CD4-positive, alpha-beta memory T cell (primary cell): Measurements from ENCODE around the gene NRAP. TPM values are rescaled to one million over a fixed set of nuclear protein-coding genes. Genes with fewer than 3 reads are reported as not detected.

Experiments used
- CTCF ChIA-PET: fragments of 350-600 bp; sonication (Branson Sonifier 250); formaldehyde crosslinking; loops from one replicate; lab custom pipeline; 2021; ENCODE audit warnings: inconsistent platforms; ENCODE audit not compliant: partially characterized antibody; lab: Charles Lee
- POLR2A ChIA-PET: fragments of 350-600 bp; sonication (Branson Sonifier 250); formaldehyde crosslinking; loops from one replicate; lab custom pipeline; 2021; ENCODE audit not compliant: partially characterized antibody; lab: Charles Lee
- DNase-seq, 5 donors: peaks; one replicate each; pipeline versions ENCODE4 v3.0.0 to v3.0.0-alpha.2; 2020 to 2022; ENCODE audit warnings: mixed read lengths in 1 of 5
- H3K27ac ChIP-seq: one replicate; pipeline ENCODE4 v1.7.0; 2013; ENCODE audit warnings: low read depth, low read length
- H3K27me3 ChIP-seq: 2 replicates; pipeline ENCODE4 v1.7.0; 2013; ENCODE audit warnings: mild to moderate bottlenecking, low read length, moderate library complexity; ENCODE audit not compliant: insufficient read depth
- H3K36me3 ChIP-seq: 2 replicates; pipeline ENCODE4 v1.7.0; 2013; ENCODE audit warnings: mild to moderate bottlenecking, low read length, moderate library complexity; ENCODE audit not compliant: insufficient read depth
- H3K4me1 ChIP-seq: 2 replicates; pipeline ENCODE4 v1.7.0; 2013; ENCODE audit warnings: mild to moderate bottlenecking, low read length, moderate library complexity; ENCODE audit not compliant: insufficient read depth
- H3K4me3 ChIP-seq, 2 donors: one replicate each; pipeline ENCODE4 v1.7.0; 2013; ENCODE audit warnings: low read length in 2 of 2, mild to moderate bottlenecking in 1 of 2
- H3K9me3 ChIP-seq, 2 donors: one replicate each; pipeline ENCODE4 v1.7.0; 2013; ENCODE audit warnings: low read length in 2 of 2, control low read depth in 1 of 2; ENCODE audit not compliant: control insufficient read depth in 1 of 2
- H3K27ac Mint-ChIP-seq, 7 donors: one replicate each; pipeline ENCODE4 v1.8.0; 2020 to 2021; ENCODE audit warnings: mixed read lengths in 7 of 7, mild to moderate bottlenecking in 6 of 7, inconsistent platforms in 3 of 7, moderate library complexity in 3 of 7
- H3K27me3 Mint-ChIP-seq, 2 donors: one replicate each; pipeline ENCODE4 v1.8.0; 2020 to 2021; ENCODE audit warnings: mixed read lengths in 2 of 2
- H3K36me3 Mint-ChIP-seq, 2 donors: one replicate each; pipeline ENCODE4 v1.8.0; 2020 to 2021; ENCODE audit warnings: mixed read lengths in 2 of 2, inconsistent platforms in 1 of 2, mild to moderate bottlenecking in 1 of 2
- H3K4me1 Mint-ChIP-seq, 4 donors: one replicate each; pipeline ENCODE4 v1.8.0; 2020 to 2021; ENCODE audit warnings: mixed read lengths in 4 of 4, mild to moderate bottlenecking in 1 of 4
- H3K4me3 Mint-ChIP-seq, 8 donors: one replicate each; pipeline ENCODE4 v1.8.0; 2020 to 2021; ENCODE audit warnings: mixed read lengths in 8 of 8, mild to moderate bottlenecking in 7 of 8, moderate library complexity in 6 of 8, inconsistent platforms in 3 of 8
- H3K9me3 Mint-ChIP-seq, 8 donors: one replicate each; pipeline ENCODE4 v1.8.0; 2020 to 2021; ENCODE audit warnings: mixed read lengths in 8 of 8, mild to moderate bottlenecking in 5 of 8, inconsistent platforms in 3 of 8, moderate library complexity in 1 of 8
- intact Hi-C: fragments of 100-400 bp; cut with micrococcal nuclease; formaldehyde crosslinking; loops from one replicate; pipeline ENCODE4 v1.15.1; 2023
- polyA plus RNA-seq, 2 donors: library from polyadenylated mRNA; unstranded; fragments of 300-500 nt; fragmentation: Illumina TruSeq; gene quantifications; one replicate each; pipeline ENCODE4 v1.2.3, GENCODE V29; 2021
- total RNA-seq, 2 experiments: library from RNA; stranded (reverse); gene quantifications; one replicate each; pipeline ENCODE4 v1.2.3, GENCODE V29; 2021

The NRAP gene
- total and polyA plus RNA-seq, 4 experiments from 2014 or later, result not detected

DNA sequence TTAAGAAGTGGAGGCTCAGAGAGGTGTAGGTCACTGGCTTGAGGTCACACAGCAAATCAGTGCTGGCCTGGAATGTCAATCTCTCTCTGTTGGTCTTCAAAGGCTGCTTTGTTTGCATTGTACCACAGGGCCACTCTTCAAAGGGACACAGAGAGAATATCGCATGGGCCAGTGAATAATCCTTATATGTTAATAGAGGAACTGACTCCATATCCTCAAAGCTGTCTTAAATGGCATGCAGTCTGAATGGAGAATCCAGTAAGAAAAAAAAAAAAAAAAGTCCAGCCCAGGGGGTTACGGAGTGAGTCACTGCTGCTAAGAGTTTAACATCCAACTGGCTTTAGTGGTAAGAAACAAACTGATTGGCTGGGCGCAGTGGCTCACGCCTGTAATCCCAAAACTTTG lies 54.1 kb downstream of the NRAP start:
- no peaks in the 10 kb centered on the region for H3K4me1 Mint-ChIP-seq
- H3K36me3 Mint-ChIP-seq, result no peaks in the 10 kb centered on the region
- peaks cover 5 to 22% of the 10 kb centered on the region in 2 donors for H3K27me3 Mint-ChIP-seq
- Histone ChIP-seq H3K4me1 (no peaks in the 10 kb centered on the region), H3K9me3 (no peaks in the 10 kb centered on the region), H3K27ac (no peak overlapping the region), H3K27me3 (no peaks in the 10 kb centered on the region), H3K36me3 (no peaks in the 10 kb centered on the region), H3K4me3 (no peak overlapping the region)
- intact Hi-C loops, result no loop called here
- H3K9me3 Mint-ChIP-seq, result peaks cover 0 to 2% (median 0%) of the 10 kb centered on the region in 8 donors
- no peak overlapping the region for H3K4me3 Mint-ChIP-seq
- ChIA-PET CTCF (no interaction called here), POLR2A (no interaction called here)
- no peak overlapping the region for H3K27ac Mint-ChIP-seq
- DNase-seq, result no peak

DNA sequence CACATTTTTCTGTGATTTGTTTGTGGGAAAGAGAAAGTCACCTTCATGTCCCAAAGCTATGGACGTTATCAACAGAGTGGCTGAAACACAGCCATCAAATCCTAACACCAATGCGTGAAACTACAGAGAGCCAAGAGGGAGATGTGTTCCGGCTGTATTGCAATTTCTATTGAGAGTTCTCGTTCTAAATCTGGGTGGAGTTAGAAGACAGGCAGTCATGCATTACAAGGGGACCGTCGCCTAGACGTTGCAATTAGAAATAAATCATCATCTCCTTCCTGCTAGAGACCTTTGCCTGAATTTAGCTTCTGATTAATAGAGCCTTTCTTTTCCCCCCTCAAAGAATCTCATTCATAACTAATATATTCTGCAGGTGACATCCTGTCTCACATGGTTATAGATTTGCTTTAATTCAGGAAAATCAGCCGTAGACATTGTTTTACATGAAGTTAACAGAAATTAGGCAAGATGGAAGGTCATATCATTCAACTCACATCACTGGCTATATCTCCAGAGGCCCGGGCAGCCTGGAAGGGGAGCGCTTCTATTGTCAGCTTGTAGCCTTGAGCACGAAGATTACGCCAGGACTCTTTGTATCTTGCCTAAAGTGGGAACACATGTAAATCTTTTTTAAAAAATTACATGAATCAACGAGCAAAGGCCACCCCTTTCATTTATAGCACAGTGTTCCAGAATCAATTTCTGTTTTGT lies 58.4 kb downstream of the NRAP start:
- no peaks in the 10 kb centered on the region for H3K36me3 Mint-ChIP-seq
- H3K9me3 ChIP-seq, result no peaks in the 10 kb centered on the region
- no peak overlapping the region for H3K27ac Mint-ChIP-seq

DNA sequence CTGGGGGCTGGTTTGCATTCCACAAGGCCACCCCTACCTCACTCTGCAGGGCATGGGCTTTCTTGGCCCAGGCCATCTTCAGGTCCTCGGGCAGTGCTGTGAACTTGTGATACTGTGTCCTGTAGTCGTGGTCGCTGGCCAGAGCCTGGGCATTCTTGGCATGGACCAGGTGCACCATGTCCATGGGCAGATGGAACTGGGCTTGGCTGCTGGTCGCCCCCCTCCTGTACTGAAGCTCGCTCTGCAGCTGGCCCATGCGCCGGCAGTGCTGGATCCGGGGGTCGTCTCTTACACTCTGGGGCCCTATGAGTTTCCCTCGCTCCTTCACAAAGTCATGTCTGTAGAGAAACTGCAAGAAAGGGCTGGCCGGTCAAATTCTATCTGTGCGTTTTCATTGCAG lies 59.3 kb downstream of the NRAP start:
- H3K4me1 ChIP-seq, result no peaks in the 10 kb centered on the region
- no peak overlapping the region for H3K4me3 ChIP-seq
- Mint-ChIP-seq H3K9me3 (peaks cover 0 to 2% (median 0%) of the 10 kb centered on the region in 8 donors), H3K36me3 (no peaks in the 10 kb centered on the region), H3K27me3 (peaks cover 2 to 15% of the 10 kb centered on the region in 2 donors), H3K4me3 (no peak overlapping the region), H3K4me1 (no peaks in the 10 kb centered on the region), H3K27ac (no peak overlapping the region)
- H3K27me3 ChIP-seq, result no peaks in the 10 kb centered on the region
- POLR2A ChIA-PET, result no interaction called here
- no peaks in the 10 kb centered on the region for H3K36me3 ChIP-seq
- no peak for DNase-seq
- H3K9me3 ChIP-seq, result no peaks in the 10 kb centered on the region
- intact Hi-C loops, result no loop called here
- no peak overlapping the region for H3K27ac ChIP-seq
- CTCF ChIA-PET, result no interaction called here

More for the DNA sequence above, 58.4 kb downstream of the NRAP start:
- H3K27ac ChIP-seq, result no peak overlapping the region
- no peak overlapping the region for H3K4me3 ChIP-seq
- H3K27me3 ChIP-seq, result no peaks in the 10 kb centered on the region
- no peak for DNase-seq
- intact Hi-C loops, result no loop called here
- no peak overlapping the region for H3K4me3 Mint-ChIP-seq
- H3K4me1 Mint-ChIP-seq, result no peaks in the 10 kb centered on the region
- H3K36me3 ChIP-seq, result no peaks in the 10 kb centered on the region
- ChIA-PET CTCF (no interaction called here), POLR2A (no interaction called here)
- peaks cover 2 to 16% of the 10 kb centered on the region in 2 donors for H3K27me3 Mint-ChIP-seq
- no peaks in the 10 kb centered on the region for H3K4me1 ChIP-seq
- peaks cover 0 to 2% (median 0%) of the 10 kb centered on the region in 8 donors for H3K9me3 Mint-ChIP-seq

DNA sequence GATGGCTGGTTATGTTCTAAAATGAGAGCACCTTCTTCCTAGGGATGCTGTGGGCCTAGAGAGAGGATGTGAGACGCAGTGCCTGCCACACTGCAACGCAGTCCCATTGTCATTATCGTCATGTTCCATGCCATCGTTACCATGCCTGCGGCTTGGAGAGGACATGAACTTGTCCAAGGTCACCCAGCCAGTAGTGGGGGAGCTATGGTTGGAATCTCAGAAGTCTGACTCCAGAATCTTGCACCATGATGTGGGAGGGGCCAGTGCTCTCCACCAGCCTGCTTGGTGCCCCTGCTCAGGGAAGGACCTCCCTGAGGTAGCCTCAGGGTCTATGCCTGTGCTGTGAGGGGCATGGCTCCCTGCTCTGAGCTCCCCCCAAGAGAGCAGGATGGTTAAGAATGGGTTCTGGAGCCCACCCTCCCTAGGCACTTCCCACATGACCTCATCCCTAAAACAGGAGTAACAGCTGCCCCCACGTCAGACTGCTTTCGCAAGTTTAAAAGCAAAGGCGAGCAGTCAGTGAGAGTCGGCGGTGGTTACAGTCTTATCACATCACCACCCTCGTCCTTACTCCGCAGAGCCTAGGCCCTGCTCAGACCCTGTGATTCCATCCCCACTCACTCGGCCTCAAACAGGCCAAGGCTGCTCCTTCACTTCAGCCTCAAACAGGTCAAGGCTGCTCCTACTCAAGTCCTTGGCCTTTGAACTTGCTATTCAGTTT lies 60.6 kb downstream of the NRAP start:
- ChIA-PET CTCF (no interaction called here), POLR2A (no interaction called here)
- Mint-ChIP-seq H3K36me3 (no peaks in the 10 kb centered on the region), H3K27ac (no peak overlapping the region), H3K4me3 (no peak overlapping the region), H3K27me3 (peaks cover 2 to 13% of the 10 kb centered on the region in 2 donors), H3K9me3 (peaks cover 0 to 2% (median 0%) of the 10 kb centered on the region in 8 donors), H3K4me1 (no peaks in the 10 kb centered on the region)
- Histone ChIP-seq H3K4me3 (no peak overlapping the region), H3K4me1 (no peaks in the 10 kb centered on the region), H3K27me3 (no peaks in the 10 kb centered on the region), H3K36me3 (no peaks in the 10 kb centered on the region), H3K27ac (no peak overlapping the region), H3K9me3 (no peaks in the 10 kb centered on the region)
- no peak for DNase-seq
- intact Hi-C loops, result no loop called here

DNA sequence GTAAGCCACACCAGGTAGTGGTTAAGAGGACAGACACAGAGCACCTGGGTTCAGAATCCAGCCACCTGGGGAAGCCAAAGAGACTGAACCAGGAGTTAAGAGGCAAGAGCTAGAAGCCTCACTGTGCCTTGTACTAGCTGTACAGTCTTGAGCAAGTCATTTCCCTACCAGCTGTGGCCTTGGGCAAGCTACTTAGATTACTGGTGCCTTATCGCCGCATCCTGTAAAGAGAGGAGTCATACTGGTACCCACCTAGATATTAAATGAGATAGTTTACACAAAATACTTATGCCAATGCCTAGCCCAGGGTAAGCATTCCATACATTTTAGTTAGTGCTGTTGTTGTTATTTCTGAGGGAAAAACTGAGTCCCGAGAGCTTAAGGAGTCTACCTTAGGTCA lies 63.3 kb downstream of the NRAP start:
- no peaks in the 10 kb centered on the region for H3K4me1 Mint-ChIP-seq
- POLR2A ChIA-PET, result no interaction called here
- no peak overlapping the region for H3K4me3 Mint-ChIP-seq
- Histone ChIP-seq H3K36me3 (no peaks in the 10 kb centered on the region), H3K27ac (no peak overlapping the region), H3K4me3 (no peak overlapping the region), H3K4me1 (no peaks in the 10 kb centered on the region), H3K9me3 (no peaks in the 10 kb centered on the region), H3K27me3 (no peaks in the 10 kb centered on the region)
- intact Hi-C loops, result no loop called here
- H3K27me3 Mint-ChIP-seq, result peaks cover 3 to 11% of the 10 kb centered on the region in 2 donors
- H3K36me3 Mint-ChIP-seq, result no peaks in the 10 kb centered on the region
- DNase-seq, result no peak
- CTCF ChIA-PET, result interaction anchor here (1.0 kb wide), 1 partner anchor 18 kb away, joined by 3 read pairs; no protein-coding TSS in a partner anchor
- no peak overlapping the region for H3K27ac Mint-ChIP-seq
- peaks cover 0 to 2% (median 0%) of the 10 kb centered on the region in 8 donors for H3K9me3 Mint-ChIP-seq

DNA sequence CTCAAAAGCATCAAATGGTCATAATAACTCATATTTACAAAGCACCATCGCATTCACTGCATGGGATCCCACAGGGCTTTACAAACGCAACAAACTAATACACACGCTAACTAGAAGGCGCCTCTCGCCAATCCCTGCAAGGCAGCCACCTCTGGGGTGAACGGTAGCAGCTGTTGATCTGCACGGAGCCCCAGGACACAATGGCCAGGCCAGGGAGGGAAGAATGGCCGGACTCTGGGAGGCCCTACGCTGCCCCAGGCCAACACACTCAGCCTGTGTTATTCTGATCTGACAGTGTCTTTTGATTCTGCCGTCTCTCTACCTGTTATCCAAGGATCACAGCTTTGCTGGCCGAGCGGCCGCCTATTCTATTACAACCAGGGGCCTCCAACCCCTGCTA lies 69.2 kb downstream of the NRAP start:
- intact Hi-C loops, result no loop called here
- Histone ChIP-seq H3K36me3 (no peaks in the 10 kb centered on the region), H3K4me3 (no peak overlapping the region), H3K9me3 (no peaks in the 10 kb centered on the region), H3K27me3 (no peaks in the 10 kb centered on the region), H3K4me1 (no peaks in the 10 kb centered on the region), H3K27ac (no peak overlapping the region)
- DNase-seq, result no peak
- no peak overlapping the region for H3K27ac Mint-ChIP-seq
- ChIA-PET CTCF (no interaction called here), POLR2A (no interaction called here)
- no peaks in the 10 kb centered on the region for H3K36me3 Mint-ChIP-seq
- H3K4me3 Mint-ChIP-seq, result no peak overlapping the region
- H3K27me3 Mint-ChIP-seq, result peaks cover 3 to 11% of the 10 kb centered on the region in 2 donors
- no peaks in the 10 kb centered on the region for H3K9me3 Mint-ChIP-seq
- no peaks in the 10 kb centered on the region for H3K4me1 Mint-ChIP-seq

DNA sequence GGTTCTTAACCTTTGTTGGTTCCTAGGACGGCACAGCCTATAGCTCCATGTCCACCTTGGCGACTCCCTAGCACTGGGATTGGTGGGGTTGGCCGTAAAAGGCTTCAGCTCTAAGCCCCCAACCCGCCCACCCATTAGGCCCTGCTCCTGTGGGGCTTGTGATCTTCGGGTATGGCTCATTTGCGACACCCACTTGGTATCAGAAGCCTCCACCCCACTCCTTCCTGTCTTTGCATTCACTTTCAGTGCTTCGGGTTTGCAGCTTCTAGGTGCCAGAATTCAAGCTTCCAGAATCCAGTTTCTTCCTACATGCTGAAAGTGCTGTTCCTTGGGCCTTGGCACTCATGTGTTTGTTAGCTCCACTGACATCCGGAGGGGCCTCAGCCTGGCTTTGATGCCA lies 71.5 kb downstream of the NRAP start:
- H3K27me3 Mint-ChIP-seq, result peaks cover 3 to 11% of the 10 kb centered on the region in 2 donors
- H3K9me3 Mint-ChIP-seq, result no peaks in the 10 kb centered on the region
- no peak overlapping the region for H3K27ac Mint-ChIP-seq
- no peaks in the 10 kb centered on the region for H3K4me1 Mint-ChIP-seq
- no peak overlapping the region for H3K4me3 Mint-ChIP-seq
- H3K4me3 ChIP-seq, result no peak overlapping the region
- CTCF ChIA-PET, result no interaction called here
- H3K36me3 Mint-ChIP-seq, result no peaks in the 10 kb centered on the region
- H3K9me3 ChIP-seq, result no peaks in the 10 kb centered on the region
- no peaks in the 10 kb centered on the region for H3K27me3 ChIP-seq
- POLR2A ChIA-PET, result no interaction called here
- no peaks in the 10 kb centered on the region for H3K36me3 ChIP-seq
- no peak for DNase-seq
- intact Hi-C loops, result no loop called here
- H3K4me1 ChIP-seq, result no peaks in the 10 kb centered on the region
- no peak overlapping the region for H3K27ac ChIP-seq
